Measurements from ENCODE around the gene SRP68. TPM values are rescaled to one million over a fixed set of nuclear protein-coding genes. Genes with fewer than 3 reads are reported as not detected.

SRP68 gene
- total RNA-seq (2014; rRNA removed; shearing (Covaris generic)) = 30.5 and 55.3 TPM in 2 replicates
- polyA plus RNA-seq (2015; cell fraction: cytosol; rRNA removed) = 71.7 and 73.3 TPM in 2 replicates
- polyA plus RNA-seq (2015; cell fraction: nucleus; rRNA removed) = 86.6 and 87.1 TPM in 2 replicates

GRCh38 chr17:76072148-76072858 lies at the start of gene SRP68:
TSS of gene SRP68 (minus strand) at chr17:76072517. CDS start at chr17:76072491, 26 bp downstream.
- DNase-seq (ENCODE audit: low read depth) = peak; percentile 91

- no peak for DNase-seq (ENCODE audit: low read depth)
Observed at GRCh38 chr17:76121932-76122430, 49.7 kb upstream of the SRP68 start.

- no peak for DNase-seq (ENCODE audit: low read depth)
Observed at GRCh38 chr17:76120658-76121008, 48.3 kb upstream of the SRP68 start.

GRCh38 chr17:76119409-76120371 lies 47.4 kb upstream of the SRP68 start:
- no peak for DNase-seq (ENCODE audit: low read depth)

- no peak for DNase-seq (ENCODE audit: low read depth)
Observed at GRCh38 chr17:76115138-76115754, 42.9 kb upstream of the SRP68 start.

- DNase-seq (ENCODE audit: low read depth) = no peak
Observed at GRCh38 chr17:76111956-76112355, 39.6 kb upstream of the SRP68 start.

- no peak for DNase-seq (ENCODE audit: low read depth)
Observed at GRCh38 chr17:76107509-76107908, 35.2 kb upstream of the SRP68 start.

- no peak for DNase-seq (ENCODE audit: low read depth)
Observed at GRCh38 chr17:76106703-76107102, 34.4 kb upstream of the SRP68 start.

- no peak for DNase-seq (ENCODE audit: low read depth)
Observed at GRCh38 chr17:76104896-76105231, 32.5 kb upstream of the SRP68 start.

GRCh38 chr17:76104140-76104895 lies 32.0 kb upstream of the SRP68 start:
- no peak for DNase-seq (ENCODE audit: low read depth)

- DNase-seq (ENCODE audit: low read depth) = peak; percentile 82
Observed at GRCh38 chr17:76103274-76104139, 31.2 kb upstream of the SRP68 start, which contains the start of gene EXOC7. TSS of gene EXOC7 (minus strand) at chr17:76103787. CDS start at chr17:76103692, 95 bp downstream.

GRCh38 chr17:76102944-76103273 lies 30.6 kb upstream of the SRP68 start:
- no peak for DNase-seq (ENCODE audit: low read depth)

- DNase-seq (ENCODE audit: low read depth) = no peak
Observed at GRCh38 chr17:76097716-76098295, 25.5 kb upstream of the SRP68 start.

- DNase-seq (ENCODE audit: low read depth) = no peak
Observed at GRCh38 chr17:76095943-76096342, 23.6 kb upstream of the SRP68 start.

- no peak for DNase-seq (ENCODE audit: low read depth)
Observed at GRCh38 chr17:76094046-76094445, 21.7 kb upstream of the SRP68 start.

- DNase-seq (ENCODE audit: low read depth) = no peak
Observed at GRCh38 chr17:76092526-76093413, 20.5 kb upstream of the SRP68 start.

- no peak for DNase-seq (ENCODE audit: low read depth)
Observed at GRCh38 chr17:76091526-76092286, 19.4 kb upstream of the SRP68 start.

All from HT1080 (cell line).